Thymus (tissue), 11 donors: ENCODE measurements around the gene ANKRD13C. TPM values are rescaled to one million over a fixed set of nuclear protein-coding genes. Genes with fewer than 3 reads are reported as not detected.

Experiments used
- DNase-seq, 9 donors: peaks; one replicate each; pipeline ENCODE4 v3.0.0-alpha.2; 2013; ENCODE audit warnings: low spot score in 9 of 9, low read depth in 6 of 9, missing footprints in 1 of 9
- H3K27ac ChIP-seq, 2 donors: one replicate each; pipeline ENCODE4 v1.5.1; 2013; ENCODE audit warnings: control low read depth in 1 of 2, low read depth in 1 of 2, low read length in 1 of 2, mild to moderate bottlenecking in 1 of 2, moderate library complexity in 1 of 2
- H3K27me3 ChIP-seq, 2 donors: one replicate each; pipeline ENCODE4 v1.5.1; 2013; ENCODE audit warnings: low read length in 1 of 2; ENCODE audit not compliant: control insufficient read depth in 2 of 2, insufficient read depth in 1 of 2
- H3K36me3 ChIP-seq, 2 donors: one replicate each; pipeline ENCODE4 v1.5.1; 2013; ENCODE audit warnings: low read length in 1 of 2, mild to moderate bottlenecking in 1 of 2, moderate library complexity in 1 of 2; ENCODE audit not compliant: control insufficient read depth in 2 of 2, insufficient read depth in 2 of 2
- H3K4me1 ChIP-seq, 2 donors: one replicate each; pipeline ENCODE4 v1.5.1; 2013; ENCODE audit warnings: low read length in 2 of 2; ENCODE audit not compliant: control insufficient read depth in 2 of 2, insufficient read depth in 2 of 2
- H3K4me3 ChIP-seq, 2 donors: one replicate each; pipeline ENCODE4 v1.5.1; 2013; ENCODE audit warnings: low read length in 2 of 2, control low read depth in 1 of 2, mild to moderate bottlenecking in 1 of 2
- H3K9me3 ChIP-seq, 2 donors: one replicate each; pipeline ENCODE4 v1.5.1; 2013; ENCODE audit warnings: low read length in 1 of 2, mild to moderate bottlenecking in 1 of 2; ENCODE audit not compliant: control insufficient read depth in 2 of 2, insufficient read depth in 1 of 2
- WGBS: extraction: QIAGEN DNeasy Blood & Tissue Kit; methylation state at CpG from one replicate; pipeline ENCODE4 v1.1.7; 2013; 5-methylcytosine and 5-hydroxymethylcytosine counted together
- polyA plus RNA-seq: library from polyadenylated mRNA; stranded (reverse); fragments of 200-250 nt; gene quantifications from one replicate; pipeline ENCODE4 v1.2.3, GENCODE V29; 2013
- total RNA-seq: library from RNA; stranded (reverse); fragments of 120-200 nt; gene quantifications from one replicate; pipeline ENCODE4 v1.2.4, GENCODE V29; 2013
- donor health status: healthy.

Gene ANKRD13C
- total and polyA plus RNA-seq, 2 donors: 18.6 to 24.9 TPM

DNA sequence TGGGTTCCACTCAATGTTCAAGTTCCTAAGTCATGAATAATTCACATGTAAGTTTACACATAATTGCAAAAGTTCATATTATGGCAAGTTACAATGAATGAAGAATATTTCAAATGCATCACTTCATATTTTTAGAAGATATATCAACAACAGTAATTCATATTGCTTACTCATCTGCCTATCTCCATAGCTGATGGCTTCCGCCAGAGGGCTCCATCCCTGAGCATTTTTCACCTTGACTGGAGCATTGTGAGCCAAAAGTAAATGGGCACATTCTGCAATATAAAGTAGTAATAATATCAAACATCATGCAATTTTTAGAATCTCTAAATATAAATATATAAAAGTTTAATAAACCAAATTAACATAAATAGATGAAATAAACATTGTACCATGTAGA is 29.8 kb downstream of the ANKRD13C start:
- peaks cover 3 to 13% of the 10 kb centered on the region in 2 donors for H3K36me3 ChIP-seq

GRCh38 chr1:70319750-70320149 is 34.8 kb downstream of the ANKRD13C start:
- no peaks in the 10 kb centered on the region for H3K4me1 ChIP-seq
- no peak overlapping the region for H3K4me3 ChIP-seq
- no peaks in the 10 kb centered on the region for H3K9me3 ChIP-seq
- no peak overlapping the region for H3K27ac ChIP-seq
- DNase-seq: no peak
- peaks cover 0 to 14% of the 10 kb centered on the region in 2 donors for H3K36me3 ChIP-seq
- no peaks in the 10 kb centered on the region for H3K27me3 ChIP-seq

More for the DNA sequence above, 29.8 kb downstream of the ANKRD13C start:
- DNase-seq: no peak
- 99% methylated on average over 1 of the region's 1 CpG for WGBS
- H3K4me3 ChIP-seq: no peak overlapping the region
- H3K27me3 ChIP-seq: no peaks in the 10 kb centered on the region
- no peak overlapping the region for H3K27ac ChIP-seq
- H3K4me1 ChIP-seq: no peaks in the 10 kb centered on the region
- H3K9me3 ChIP-seq: no peaks in the 10 kb centered on the region

DNA sequence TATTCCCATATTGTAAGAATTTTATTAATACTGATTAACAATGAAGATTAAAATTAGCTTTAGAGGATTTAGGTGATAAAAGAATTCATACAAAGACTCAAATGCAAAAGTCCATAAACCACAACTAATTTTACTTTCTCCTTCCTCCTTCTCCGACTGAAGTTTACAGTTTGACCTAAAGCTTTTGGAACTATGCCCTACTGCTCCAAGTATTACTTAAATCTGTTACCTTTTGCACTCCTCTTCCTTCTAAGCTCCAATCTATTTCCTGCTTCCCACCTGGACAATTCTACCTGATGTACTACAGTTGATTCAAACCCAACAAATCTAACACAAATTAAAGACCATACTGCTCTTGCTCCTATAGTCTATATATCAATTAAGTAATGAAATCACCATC is 36.3 kb downstream of the ANKRD13C start:
- Histone ChIP-seq H3K27me3 (no peaks in the 10 kb centered on the region), H3K27ac (no peak overlapping the region), H3K36me3 (peaks cover 0 to 14% of the 10 kb centered on the region in 2 donors), H3K4me1 (no peaks in the 10 kb centered on the region), H3K4me3 (no peak overlapping the region), H3K9me3 (no peaks in the 10 kb centered on the region)
- no peak for DNase-seq
- 62% methylated on average over 1 of the region's 1 CpG for whole genome bisulfite sequencing

GRCh38 chr1:70317087-70317486 is 37.4 kb downstream of the ANKRD13C start:
- no peak overlapping the region for H3K27ac ChIP-seq
- H3K4me3 ChIP-seq: no peak overlapping the region
- H3K36me3 ChIP-seq: peaks cover 0 to 12% of the 10 kb centered on the region in 2 donors
- no peaks in the 10 kb centered on the region for H3K27me3 ChIP-seq
- no peaks in the 10 kb centered on the region for H3K9me3 ChIP-seq
- H3K4me1 ChIP-seq: no peaks in the 10 kb centered on the region
- whole genome bisulfite sequencing: 96% methylated on average over 3 of the region's 3 CpGs
- DNase-seq: no peak

- no peaks in the 10 kb centered on the region for H3K4me1 ChIP-seq
- no peak for DNase-seq
- H3K4me3 ChIP-seq: no peak overlapping the region
- H3K9me3 ChIP-seq: no peaks in the 10 kb centered on the region
- 99% methylated on average over 1 of the region's 1 CpG for WGBS
- peaks cover 0 to 7% of the 10 kb centered on the region in 2 donors for H3K36me3 ChIP-seq
- H3K27ac ChIP-seq: no peak overlapping the region
- H3K27me3 ChIP-seq: no peaks in the 10 kb centered on the region
These were observed 38.7 kb downstream of the ANKRD13C start for GRCh38 chr1:70315782-70316181.

DNA sequence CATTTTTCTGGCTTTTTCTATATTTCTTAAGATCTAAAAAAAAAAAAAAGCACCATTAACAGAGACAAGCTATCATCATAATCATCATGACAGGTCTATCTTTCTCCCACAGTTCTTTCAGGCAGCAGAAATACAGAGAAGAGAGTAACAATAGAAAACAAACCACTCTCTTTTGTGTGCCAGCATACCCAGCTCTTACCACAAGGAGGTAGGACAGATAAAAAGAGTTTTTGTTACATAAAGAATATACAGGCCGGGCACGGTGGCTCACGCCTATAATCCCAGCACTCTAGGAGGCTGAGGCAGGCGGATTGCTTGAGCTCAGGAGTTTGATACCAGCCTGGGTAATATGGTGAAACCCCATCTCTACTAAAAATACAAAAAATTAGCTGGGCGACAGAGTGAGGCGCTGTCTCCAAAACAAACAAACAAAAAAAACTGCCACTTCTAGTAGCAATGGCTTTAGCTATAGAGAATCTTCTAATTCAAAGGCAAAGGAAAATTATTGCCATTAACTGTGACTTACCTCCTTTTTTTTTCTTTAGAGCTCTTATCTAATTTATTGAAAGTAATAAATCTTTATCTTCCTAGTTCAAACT is 39.7 kb downstream of the ANKRD13C start:
- H3K27ac ChIP-seq: no peak overlapping the region
- 96% methylated on average over 6 of the region's 6 CpGs for WGBS
- no peak for DNase-seq
- H3K4me3 ChIP-seq: no peak overlapping the region
- no peaks in the 10 kb centered on the region for H3K9me3 ChIP-seq
- H3K36me3 ChIP-seq: peaks cover 0 to 5% of the 10 kb centered on the region in 2 donors
- H3K27me3 ChIP-seq: no peaks in the 10 kb centered on the region
- no peaks in the 10 kb centered on the region for H3K4me1 ChIP-seq

GRCh38 chr1:70311369-70311768 is 43.2 kb downstream of the ANKRD13C start:
- WGBS: 99% methylated on average over 3 of the region's 3 CpGs
- H3K36me3 ChIP-seq: peaks cover 0 to 10% of the 10 kb centered on the region in 2 donors
- no peaks in the 10 kb centered on the region for H3K4me1 ChIP-seq
- H3K27me3 ChIP-seq: no peaks in the 10 kb centered on the region
- H3K27ac ChIP-seq: no peak overlapping the region
- H3K4me3 ChIP-seq: no peak overlapping the region
- no peak for DNase-seq
- no peaks in the 10 kb centered on the region for H3K9me3 ChIP-seq

DNA sequence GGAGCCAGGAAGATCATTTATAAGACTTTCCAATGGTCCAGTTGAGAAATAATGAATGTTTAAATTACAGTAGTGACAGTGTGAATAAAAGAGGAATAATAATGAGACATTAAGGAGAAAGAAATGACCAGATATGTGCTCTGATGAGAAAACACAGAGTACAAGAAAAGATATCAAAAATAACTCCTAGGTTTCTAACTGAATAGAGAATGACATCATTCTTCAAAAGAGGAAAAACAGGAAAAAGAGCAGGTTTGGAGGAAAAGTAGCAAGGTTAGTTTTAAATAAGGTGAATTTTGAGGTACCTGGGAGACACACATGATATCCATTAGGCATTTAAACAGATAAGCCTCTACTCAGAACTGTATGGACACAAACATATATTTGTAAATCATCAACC is 55.0 kb downstream of the ANKRD13C start:
- H3K27ac ChIP-seq: no peak overlapping the region
- H3K4me3 ChIP-seq: no peak overlapping the region
- H3K9me3 ChIP-seq: no peaks in the 10 kb centered on the region
- DNase-seq: no peak
- H3K4me1 ChIP-seq: no peaks in the 10 kb centered on the region
- H3K27me3 ChIP-seq: no peaks in the 10 kb centered on the region
- H3K36me3 ChIP-seq: peaks cover 4 to 24% of the 10 kb centered on the region in 2 donors

DNA sequence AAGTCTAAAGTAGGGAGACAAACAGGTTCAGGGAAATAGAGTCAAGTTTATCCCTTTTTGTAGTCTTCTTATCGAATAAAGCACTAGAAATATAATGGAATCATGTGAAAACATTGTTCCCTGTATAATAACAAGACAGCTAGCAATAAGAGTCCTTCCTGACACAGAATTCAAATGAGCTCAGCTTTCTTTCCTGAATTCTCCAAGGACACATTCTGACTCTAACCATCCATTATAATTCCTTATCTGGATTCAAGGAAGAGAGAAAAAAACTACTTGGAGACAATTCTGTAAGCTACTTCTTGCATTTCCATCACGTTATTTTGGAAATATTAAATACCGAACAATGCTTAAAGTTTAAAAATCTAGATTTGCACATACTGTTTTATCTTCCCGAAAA is 58.8 kb downstream of the ANKRD13C start:
- Histone ChIP-seq H3K9me3 (no peaks in the 10 kb centered on the region), H3K27me3 (no peaks in the 10 kb centered on the region), H3K4me3 (no peak overlapping the region), H3K27ac (no peak overlapping the region), H3K36me3 (peaks cover 8 to 44% of the 10 kb centered on the region in 2 donors), H3K4me1 (no peaks in the 10 kb centered on the region)
- no peak for DNase-seq
- 98% methylated on average over 4 of the region's 4 CpGs for WGBS
